Loucy (cell line): ENCODE results near the gene MARCHF2.

ENCODE experiments used
- EZH2phosphoT487 ChIP-seq: fragments of 200-600 bp; IDR thresholded peaks from 2 replicates; pipeline ENCODE4 v1.6.1; 2018; ENCODE audit warnings: antibody characterized with exemption, mild to moderate bottlenecking, moderate library complexity, borderline replicate concordance
- TF ChIP-seq, protein P1 (sequence below): fragments of 200-600 bp; sonication (generic); conservative IDR thresholded peaks from 2 replicates; pipeline ENCODE4 v1.5.1; 2014; ENCODE audit warnings: mild to moderate bottlenecking, antibody characterized with exemption, low read length

DNA sequence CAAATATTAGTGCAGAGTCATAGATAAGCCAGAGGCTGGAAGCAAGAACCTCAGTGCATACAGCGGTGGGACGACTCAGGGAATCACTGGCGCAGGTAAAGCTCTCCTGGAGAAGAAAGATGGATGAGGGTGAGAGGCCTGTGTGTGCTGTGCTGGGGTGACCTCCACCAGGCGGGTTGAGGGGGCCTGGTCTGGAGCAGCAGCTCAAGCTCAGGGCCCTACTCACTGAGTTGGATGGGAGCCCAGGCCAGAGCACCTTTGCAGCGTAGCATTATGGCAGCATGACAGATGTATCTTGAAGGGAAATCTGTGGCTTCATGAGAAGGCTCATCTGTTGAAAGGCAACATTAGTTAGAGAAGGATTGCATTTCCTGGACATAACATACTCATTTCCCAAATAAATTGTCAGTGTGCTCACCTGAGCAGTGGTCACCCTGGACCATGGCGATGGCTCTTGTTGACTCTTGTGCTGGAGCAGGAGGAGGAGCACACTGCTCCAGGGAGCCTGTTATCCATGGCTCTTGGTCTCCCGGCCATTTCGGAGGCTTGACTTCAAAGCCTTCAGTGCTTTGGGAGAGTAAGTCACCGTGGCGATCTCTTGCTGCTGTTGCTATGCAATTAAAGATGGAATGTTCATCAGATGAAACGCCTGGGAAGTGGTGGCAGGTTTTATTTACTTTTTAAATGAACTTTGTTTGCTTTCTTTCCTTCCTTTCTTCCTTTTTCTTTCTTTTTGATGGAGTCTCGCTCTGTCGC lies 56.7 kb downstream of the MARCHF2 start:
- TF ChIP-seq, protein P1, sequence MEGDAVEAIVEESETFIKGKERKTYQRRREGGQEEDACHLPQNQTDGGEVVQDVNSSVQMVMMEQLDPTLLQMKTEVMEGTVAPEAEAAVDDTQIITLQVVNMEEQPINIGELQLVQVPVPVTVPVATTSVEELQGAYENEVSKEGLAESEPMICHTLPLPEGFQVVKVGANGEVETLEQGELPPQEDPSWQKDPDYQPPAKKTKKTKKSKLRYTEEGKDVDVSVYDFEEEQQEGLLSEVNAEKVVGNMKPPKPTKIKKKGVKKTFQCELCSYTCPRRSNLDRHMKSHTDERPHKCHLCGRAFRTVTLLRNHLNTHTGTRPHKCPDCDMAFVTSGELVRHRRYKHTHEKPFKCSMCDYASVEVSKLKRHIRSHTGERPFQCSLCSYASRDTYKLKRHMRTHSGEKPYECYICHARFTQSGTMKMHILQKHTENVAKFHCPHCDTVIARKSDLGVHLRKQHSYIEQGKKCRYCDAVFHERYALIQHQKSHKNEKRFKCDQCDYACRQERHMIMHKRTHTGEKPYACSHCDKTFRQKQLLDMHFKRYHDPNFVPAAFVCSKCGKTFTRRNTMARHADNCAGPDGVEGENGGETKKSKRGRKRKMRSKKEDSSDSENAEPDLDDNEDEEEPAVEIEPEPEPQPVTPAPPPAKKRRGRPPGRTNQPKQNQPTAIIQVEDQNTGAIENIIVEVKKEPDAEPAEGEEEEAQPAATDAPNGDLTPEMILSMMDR, result no peak
- TF ChIP-seq EZH2phosphoT487, result no peak
